ENCODE measurements around the gene YLPM1. TPM values are rescaled to one million over a fixed set of nuclear protein-coding genes. Genes with fewer than 3 reads are reported as not detected.
A peak's percentile ranks its signal among the peaks of the same experiment; 100 is the strongest.
"Not testable (repeated sequence)": the region's sequence is repeated elsewhere in the genome, so short reads cannot be mapped to it uniquely, and the experiment has no call there.

The YLPM1 gene
- polyA plus RNA-seq, 6 donors from 2014 or later: 5.4 to 27.1 (median 12.1) TPM

DNA sequence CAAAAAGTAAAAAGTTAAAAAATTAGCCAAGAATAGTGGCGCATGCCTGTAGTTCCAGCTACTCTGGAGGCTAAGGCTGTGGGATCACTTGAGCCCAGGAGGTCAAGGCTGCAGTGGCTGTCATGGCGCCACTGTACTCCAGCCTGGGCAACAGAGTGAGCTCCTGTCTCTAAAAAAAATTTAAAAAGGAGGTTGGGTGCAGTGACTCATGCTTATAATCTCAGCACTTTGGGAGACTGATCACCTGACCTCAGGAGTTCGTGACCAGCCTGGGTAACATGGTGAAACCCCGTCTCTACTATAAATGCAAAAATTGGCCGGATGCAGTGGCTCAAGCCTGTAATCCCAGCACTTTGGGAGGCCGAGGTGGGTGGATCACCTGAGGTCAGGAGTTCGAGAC, 8.2 kb upstream of the YLPM1 start:
- DNase-seq: no peak
- Mint-ChIP-seq H3K4me3 (no peak overlapping the region), H3K27me3 (no peaks in the 10 kb centered on the region), H3K27ac (no peak overlapping the region), H3K9me3 (peaks cover 5 to 21% (median 15%) of the 10 kb centered on the region in 7 donors), H3K36me3 (peaks cover 0 to 17% of the 10 kb centered on the region in 2 donors), H3K4me1 (no peaks in the 10 kb centered on the region)
- ATAC-seq (ENCODE audit: low read depth in 2 of 2): no peak

DNA sequence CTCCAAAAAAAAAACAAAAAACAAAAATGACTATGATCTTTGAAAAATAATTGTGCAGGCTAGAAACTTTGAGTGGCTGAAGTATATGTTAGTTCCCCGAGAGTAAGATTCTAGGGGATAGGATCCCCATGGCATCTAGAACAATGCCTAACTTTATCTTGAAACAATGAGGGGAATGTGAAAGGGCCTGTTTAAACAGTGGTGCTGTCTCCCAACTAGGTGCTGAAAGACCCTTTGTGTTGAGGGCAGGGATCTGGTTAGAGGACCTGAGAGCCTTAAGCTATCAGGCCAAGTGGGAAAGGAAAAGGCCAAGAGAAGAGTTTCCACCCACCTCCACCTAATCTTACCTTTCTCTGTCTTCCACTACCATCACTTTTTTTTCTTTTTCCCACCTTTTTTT, 6.8 kb upstream of the YLPM1 start:
- DNase-seq (no peak), ATAC-seq (ENCODE audit: low read depth in 2 of 2) (no peak)
- H3K9me3 Mint-ChIP-seq: peaks cover 5 to 21% (median 15%) of the 10 kb centered on the region in 7 donors
- no peaks in the 10 kb centered on the region for H3K4me1 Mint-ChIP-seq
- no peak overlapping the region for H3K4me3 Mint-ChIP-seq
- H3K27ac Mint-ChIP-seq: no peak overlapping the region
- H3K36me3 Mint-ChIP-seq: peaks cover 0 to 17% of the 10 kb centered on the region in 2 donors
- no peaks in the 10 kb centered on the region for H3K27me3 Mint-ChIP-seq

DNA sequence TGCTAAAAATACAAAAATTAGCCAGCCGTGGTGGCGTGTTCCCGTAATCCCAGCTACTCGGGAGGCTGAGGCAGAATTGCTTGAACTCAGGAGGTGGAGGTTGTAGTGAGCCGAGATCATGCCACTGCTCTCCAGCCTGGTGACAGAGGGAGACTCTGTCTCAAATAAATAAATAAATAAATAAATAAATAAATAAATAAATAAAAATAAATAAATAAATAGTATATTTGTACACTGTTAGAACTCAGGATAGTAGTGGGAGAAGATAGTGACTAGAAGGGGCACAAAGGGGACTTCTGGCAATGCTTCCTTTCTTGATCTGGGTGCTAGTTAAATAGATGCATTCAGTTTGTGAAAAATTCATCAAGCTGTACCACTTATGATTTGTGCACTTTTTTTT, 4.6 kb upstream of the YLPM1 start:
- H3K4me1 Mint-ChIP-seq: peaks cover 6 to 12% (median 6%) of the 10 kb centered on the region in 3 donors
- not testable (repeated sequence) for ATAC-seq (ENCODE audit: low read depth in 2 of 2); H3K4me3 Mint-ChIP-seq; H3K36me3 Mint-ChIP-seq; DNase-seq; H3K27me3 Mint-ChIP-seq; H3K9me3 Mint-ChIP-seq; H3K27ac Mint-ChIP-seq

DNA sequence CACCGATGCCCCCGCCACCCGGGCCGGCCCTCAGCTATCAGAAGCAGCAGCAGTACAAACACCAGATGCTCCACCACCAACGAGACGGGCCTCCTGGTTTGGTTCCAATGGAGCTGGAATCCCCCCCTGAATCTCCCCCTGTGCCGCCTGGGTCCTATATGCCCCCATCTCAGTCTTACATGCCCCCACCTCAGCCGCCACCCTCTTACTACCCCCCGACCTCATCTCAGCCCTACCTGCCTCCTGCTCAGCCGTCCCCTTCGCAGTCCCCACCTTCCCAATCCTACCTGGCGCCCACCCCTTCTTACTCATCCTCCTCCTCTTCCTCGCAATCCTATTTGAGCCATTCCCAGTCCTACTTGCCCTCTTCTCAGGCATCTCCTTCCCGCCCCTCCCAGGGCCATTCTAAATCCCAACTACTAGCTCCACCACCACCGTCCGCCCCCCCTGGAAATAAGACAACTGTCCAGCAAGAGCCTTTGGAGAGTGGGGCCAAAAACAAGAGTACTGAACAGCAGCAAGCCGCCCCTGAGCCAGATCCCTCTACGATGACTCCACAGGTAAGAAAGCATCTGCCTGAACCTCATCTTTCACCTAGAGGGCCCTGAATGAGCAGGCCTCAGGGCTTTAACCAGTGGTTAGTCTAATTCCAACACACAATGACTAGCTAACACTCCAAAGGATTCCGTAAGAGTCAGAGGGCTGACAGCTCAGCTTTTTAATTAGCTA, 851 bp downstream of the YLPM1 start:
- H3K27me3 Mint-ChIP-seq: no peaks in the 10 kb centered on the region
- DNase-seq: no peak

DNA sequence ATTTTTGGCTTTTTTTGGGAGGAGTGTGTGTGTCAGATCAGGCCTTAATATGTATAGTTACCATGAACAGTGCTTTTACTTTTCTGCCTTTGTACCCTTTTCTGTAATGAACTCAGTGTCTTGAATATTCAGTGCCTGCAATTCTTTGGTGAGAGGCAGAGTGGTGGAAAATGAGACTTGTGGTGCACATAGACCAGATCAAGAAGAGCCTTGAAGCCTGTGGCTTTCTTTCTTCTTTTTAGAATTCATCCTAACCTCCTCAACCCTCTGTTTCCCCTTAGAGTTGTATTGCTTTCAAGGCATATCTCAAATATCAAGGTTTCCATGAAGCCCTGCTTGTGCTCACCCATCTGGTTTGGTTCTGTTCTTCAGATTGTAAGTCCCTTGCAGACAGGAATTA, 2.6 kb downstream of the YLPM1 start:
- Mint-ChIP-seq H3K27me3 (no peaks in the 10 kb centered on the region), H3K4me3 (peak overlapping the region; percentile 86 to 99 (median 96)), H3K27ac (peak overlapping the region in 3 of 6 donors; percentile 55 to 94 (median 93)), H3K9me3 (no peaks in the 10 kb centered on the region), H3K4me1 (peaks cover 42 to 71% (median 52%) of the 10 kb centered on the region in 3 donors), H3K36me3 (peaks cover 0 to 5% of the 10 kb centered on the region in 2 donors)
- ATAC-seq (ENCODE audit: low read depth in 2 of 2) (no peak), DNase-seq (no peak)

More for the DNA sequence above, 851 bp downstream of the YLPM1 start:
- H3K4me3 Mint-ChIP-seq: peak overlapping the region; percentile 86 to 99 (median 96)
- H3K27ac Mint-ChIP-seq: peak overlapping the region; percentile 61 to 99 (median 95)
- H3K4me1 Mint-ChIP-seq: peaks cover 40 to 62% (median 48%) of the 10 kb centered on the region in 3 donors
- no peaks in the 10 kb centered on the region for H3K9me3 Mint-ChIP-seq
- peaks cover 0 to 5% of the 10 kb centered on the region in 2 donors for H3K36me3 Mint-ChIP-seq
- no peak for ATAC-seq (ENCODE audit: low read depth in 2 of 2)

DNA sequence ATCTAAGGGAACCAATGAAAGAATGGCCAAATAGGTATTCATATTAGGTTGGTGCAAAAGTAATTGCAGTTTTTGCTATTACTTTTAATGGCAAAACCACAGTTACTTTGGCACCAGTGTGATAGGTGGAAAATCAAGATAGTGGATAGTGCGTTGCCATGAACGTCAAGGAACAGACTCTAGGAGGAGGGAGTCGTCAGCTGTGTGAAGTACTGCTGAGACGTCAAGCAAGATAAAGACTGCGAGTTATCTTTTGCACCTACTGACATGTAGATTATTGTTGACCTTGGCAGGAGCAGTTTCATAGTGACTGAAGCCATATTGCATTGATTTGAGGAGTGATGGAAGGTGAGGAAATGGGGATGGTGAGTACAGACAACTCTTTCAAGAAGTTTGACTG, 8.3 kb downstream of the YLPM1 start:
- Mint-ChIP-seq H3K4me1 (peaks cover 29 to 44% (median 44%) of the 10 kb centered on the region in 3 donors), H3K4me3 (no peak overlapping the region)

DNA sequence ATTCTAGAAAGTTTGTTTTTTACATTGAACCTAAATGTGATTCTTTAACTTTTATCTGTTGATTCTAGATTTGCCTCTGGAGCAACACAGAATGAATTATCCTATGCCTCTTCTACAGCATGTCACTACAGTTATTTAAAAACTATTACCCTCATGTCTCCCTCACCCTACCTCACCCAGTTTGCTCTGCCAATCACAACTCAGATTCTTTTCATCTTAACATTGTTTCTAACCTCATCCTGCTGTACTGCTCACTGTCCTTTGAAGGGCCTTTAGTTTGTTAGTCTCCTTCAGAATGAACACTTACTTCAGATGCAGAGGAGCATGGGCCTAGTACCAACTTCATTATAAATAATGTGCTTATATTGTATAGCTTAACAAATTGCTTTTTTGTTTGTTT, 21.5 kb downstream of the YLPM1 start:
- Mint-ChIP-seq H3K36me3 (peaks cover 12 to 31% of the 10 kb centered on the region in 2 donors), H3K27me3 (no peaks in the 10 kb centered on the region), H3K4me1 (peaks cover 9 to 14% (median 12%) of the 10 kb centered on the region in 3 donors), H3K27ac (peak overlapping the region in 4 of 6 donors; percentile 4 to 72 (median 42)), H3K9me3 (no peaks in the 10 kb centered on the region), H3K4me3 (no peak overlapping the region)
- ATAC-seq (ENCODE audit: low read depth in 2 of 2) (no peak), DNase-seq (no peak)

More for the DNA sequence above, 8.3 kb downstream of the YLPM1 start:
- Mint-ChIP-seq H3K27me3 (no peaks in the 10 kb centered on the region), H3K27ac (peak overlapping the region in 5 of 6 donors; percentile 6 to 53 (median 35)), H3K36me3 (no peaks in the 10 kb centered on the region), H3K9me3 (no peaks in the 10 kb centered on the region)
- DNase-seq (no peak), ATAC-seq (ENCODE audit: low read depth in 2 of 2) (no peak)

DNA sequence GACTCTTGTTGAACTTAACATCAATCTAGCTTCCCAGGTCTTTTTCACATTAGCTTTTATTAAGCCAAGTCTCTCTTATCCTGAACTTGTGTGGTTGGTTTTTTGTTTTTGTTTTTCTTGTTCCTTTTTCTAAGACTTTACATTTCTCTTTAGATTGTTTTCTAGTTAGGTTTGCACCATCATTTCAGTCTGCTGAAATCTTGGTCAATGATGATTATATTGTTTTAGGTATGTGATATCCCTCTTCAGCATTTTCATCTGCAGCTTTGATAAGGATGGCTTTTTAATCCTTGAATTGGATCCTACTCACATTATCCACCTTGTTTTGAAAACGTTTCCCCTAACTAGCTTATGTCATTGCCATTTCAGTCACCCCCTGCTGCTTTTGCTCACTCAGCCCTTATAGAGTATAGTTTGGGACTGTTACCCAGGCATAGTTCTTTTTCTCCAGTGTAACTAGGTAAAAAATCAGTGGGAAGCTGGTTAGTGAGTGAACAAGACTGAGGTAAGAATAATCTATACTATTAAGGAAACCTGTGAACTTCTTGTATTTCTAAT, 22.0 kb downstream of the YLPM1 start:
- ATAC-seq (ENCODE audit: low read depth in 2 of 2) (no peak), DNase-seq (no peak)
- Mint-ChIP-seq H3K36me3 (peaks cover 12 to 31% of the 10 kb centered on the region in 2 donors), H3K4me1 (peaks cover 9 to 14% (median 12%) of the 10 kb centered on the region in 3 donors), H3K9me3 (no peaks in the 10 kb centered on the region), H3K4me3 (no peak overlapping the region), H3K27ac (peak overlapping the region; percentile 34 to 74 (median 72)), H3K27me3 (no peaks in the 10 kb centered on the region)

DNA sequence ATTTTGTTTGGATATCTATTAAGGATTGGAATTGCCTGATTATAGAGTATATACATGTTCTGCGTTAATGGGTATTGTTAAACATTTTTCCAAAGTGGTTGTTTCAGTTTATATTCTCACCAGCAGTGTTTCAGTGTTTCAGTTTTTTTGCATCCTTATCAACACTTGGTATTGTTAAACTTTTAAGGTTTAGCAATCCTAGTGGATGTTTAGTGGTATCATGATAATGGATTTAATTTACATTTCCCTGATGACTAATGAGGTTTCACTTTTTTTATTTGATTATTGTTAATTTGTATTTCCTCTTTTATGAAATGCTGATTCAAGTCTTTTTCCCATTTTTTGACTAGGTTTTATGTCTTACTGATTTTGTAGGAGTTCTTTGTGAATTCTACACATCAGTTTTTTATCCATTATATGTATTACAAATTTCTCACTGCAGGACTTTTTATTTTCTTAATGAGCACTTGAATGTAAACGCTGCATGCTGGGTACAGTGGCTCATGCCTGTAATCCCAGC, 23.7 kb downstream of the YLPM1 start:
- ATAC-seq (ENCODE audit: low read depth in 2 of 2) (no peak), DNase-seq (no peak)
- peaks cover 12 to 18% (median 13%) of the 10 kb centered on the region in 3 donors for H3K4me1 Mint-ChIP-seq
- no peaks in the 10 kb centered on the region for H3K27me3 Mint-ChIP-seq
- peaks cover 0 to 5% (median 0%) of the 10 kb centered on the region in 7 donors for H3K9me3 Mint-ChIP-seq
- H3K4me3 Mint-ChIP-seq: no peak overlapping the region
- peak overlapping the region in 1 of 6 donors; percentile 71 for H3K27ac Mint-ChIP-seq
- peaks cover 9 to 32% of the 10 kb centered on the region in 2 donors for H3K36me3 Mint-ChIP-seq

DNA sequence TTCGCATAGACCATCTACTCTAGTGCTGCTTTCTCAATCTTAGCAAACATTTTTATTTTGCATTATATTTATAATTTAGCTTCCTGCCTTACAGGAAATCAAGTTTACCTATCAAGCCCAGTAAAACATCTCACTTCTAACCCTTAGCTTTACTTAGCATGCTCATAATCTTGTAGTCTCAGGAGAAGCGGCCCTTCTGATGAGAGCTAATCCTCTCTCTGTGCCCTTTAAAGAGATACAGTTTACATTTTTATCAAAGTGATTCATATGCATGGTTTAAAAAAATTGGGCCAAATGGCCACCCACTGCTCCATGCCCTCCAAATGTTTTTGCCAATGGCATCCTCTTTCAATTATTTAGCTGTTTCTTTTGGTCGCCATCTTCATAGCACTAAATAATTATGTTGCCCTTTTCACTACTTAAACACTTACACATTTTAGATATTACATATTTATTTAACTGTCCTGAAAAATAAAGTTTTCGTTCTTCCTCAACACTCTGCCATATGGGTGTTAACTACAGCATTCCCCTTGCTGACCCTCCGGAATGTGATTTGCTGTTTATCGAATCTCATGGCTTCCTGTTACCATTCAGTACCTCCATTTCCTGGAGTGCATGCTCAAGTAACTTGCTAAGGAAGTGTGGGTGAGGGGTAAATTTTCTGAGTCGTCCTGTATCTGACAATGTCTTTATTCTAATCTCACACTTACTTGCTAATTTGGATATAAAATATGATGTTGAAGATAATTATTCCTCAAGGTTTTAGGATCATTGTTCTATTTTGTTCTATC, 29.3 kb downstream of the YLPM1 start:
- peak; percentile 77 to 80 for ATAC-seq (ENCODE audit: low read depth in 2 of 2)
- H3K36me3 Mint-ChIP-seq: peaks cover 8 to 14% of the 10 kb centered on the region in 2 donors
- H3K27ac Mint-ChIP-seq: peak overlapping the region; percentile 83 to 98 (median 90)

DNA sequence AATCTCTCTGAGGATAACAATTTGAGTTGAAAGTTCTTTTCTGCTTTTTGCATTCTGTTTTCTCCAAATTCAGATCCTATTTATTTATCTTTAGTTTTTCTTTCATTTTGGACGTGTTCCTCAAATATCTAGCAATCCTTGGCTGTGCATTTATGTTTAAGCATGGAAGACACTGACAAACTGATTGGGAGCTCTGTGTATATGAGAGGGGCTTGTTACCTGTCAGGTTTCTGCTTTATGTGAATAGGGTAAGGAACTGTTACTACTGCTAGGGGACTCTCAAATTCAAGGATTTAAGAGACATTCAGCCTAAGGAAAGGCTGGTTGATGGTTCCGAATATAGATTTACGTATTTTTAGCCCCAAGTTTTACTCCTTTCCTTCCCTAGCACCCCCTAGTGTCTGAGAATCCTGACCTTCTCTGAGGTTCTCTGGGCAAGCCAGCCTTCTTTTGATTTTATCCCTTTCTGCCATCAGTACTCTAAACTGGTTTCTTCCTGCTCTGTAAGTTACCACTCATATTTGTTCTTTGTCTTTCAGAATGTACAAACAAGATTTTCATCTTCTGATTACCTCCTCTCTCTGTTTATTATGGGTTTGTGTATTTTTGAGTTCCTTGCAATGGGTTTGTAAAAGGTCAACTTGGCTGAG, 30.5 kb downstream of the YLPM1 start:
- DNase-seq: no peak
- ATAC-seq (ENCODE audit: low read depth in 2 of 2): peak in 1 of 2 donors; percentile 23
- peak overlapping the region; percentile 43 to 98 (median 90) for H3K27ac Mint-ChIP-seq
- H3K36me3 Mint-ChIP-seq: peaks cover 14 to 16% of the 10 kb centered on the region in 2 donors
- peaks cover 0 to 5% (median 0%) of the 10 kb centered on the region in 7 donors for H3K9me3 Mint-ChIP-seq
- H3K4me1 Mint-ChIP-seq: peaks cover 46 to 52% (median 47%) of the 10 kb centered on the region in 3 donors
- H3K4me3 Mint-ChIP-seq: peak overlapping the region; percentile 50 to 91 (median 80)
- H3K27me3 Mint-ChIP-seq: no peaks in the 10 kb centered on the region

More for the DNA sequence above, 29.3 kb downstream of the YLPM1 start:
- Mint-ChIP-seq H3K9me3 (peaks cover 0 to 5% (median 0%) of the 10 kb centered on the region in 7 donors), H3K4me1 (peaks cover 44 to 49% (median 45%) of the 10 kb centered on the region in 3 donors), H3K4me3 (peak overlapping the region; percentile 50 to 91 (median 80)), H3K27me3 (no peaks in the 10 kb centered on the region)
- peak; percentile 20 for DNase-seq

DNA sequence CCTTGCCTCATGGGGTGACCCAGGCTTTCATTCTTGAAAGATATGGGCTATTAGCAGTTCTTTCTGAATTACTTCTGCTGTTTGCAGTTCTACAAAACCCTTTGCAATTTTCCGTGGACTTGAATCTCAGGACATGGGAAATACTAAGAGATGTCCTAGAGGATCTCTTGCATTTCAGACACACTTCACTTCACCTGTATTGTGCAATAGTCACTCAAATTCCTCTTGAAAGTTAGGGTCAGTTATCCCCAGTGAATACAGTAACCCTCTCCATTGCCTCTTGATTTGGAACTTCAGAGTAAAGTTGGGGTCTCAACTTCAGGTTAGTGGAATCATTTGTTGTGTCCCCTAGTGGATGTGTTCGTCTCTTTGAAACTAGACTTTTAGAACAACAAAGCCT, 31.8 kb downstream of the YLPM1 start:
- Mint-ChIP-seq H3K27me3 (no peaks in the 10 kb centered on the region), H3K4me1 (peaks cover 53 to 56% (median 54%) of the 10 kb centered on the region in 3 donors), H3K27ac (peak overlapping the region in 4 of 6 donors; percentile 24 to 88 (median 60)), H3K9me3 (peaks cover 0 to 5% (median 0%) of the 10 kb centered on the region in 7 donors), H3K36me3 (peaks cover 21 to 25% of the 10 kb centered on the region in 2 donors), H3K4me3 (peak overlapping the region in 2 of 8 donors; percentile 9 to 19)
- DNase-seq (no peak), ATAC-seq (ENCODE audit: low read depth in 2 of 2) (no peak)

Measured in naive B cell (primary cell).